ENCODE results near the gene NAA80.
A peak's percentile ranks its signal among the peaks of the same experiment; 100 is the strongest.
"Not testable (repeated sequence)": the region's sequence is repeated elsewhere in the genome, so short reads cannot be mapped to it uniquely, and the experiment has no call there.

NAA80 gene

GRCh38 chr3:50268703-50269451 is 30.3 kb downstream of the NAA80 start, which contains the start of gene SEMA3B:
Gene SEMA3B, plus strand, starts transcription at chr3:50269147. Its CDS starts 94 bp downstream, at chr3:50269241.
- no peak for DNase-seq

GRCh38 chr3:50268276-50268675 is 30.9 kb downstream of the NAA80 start:
- DNase-seq: no peak

DNA sequence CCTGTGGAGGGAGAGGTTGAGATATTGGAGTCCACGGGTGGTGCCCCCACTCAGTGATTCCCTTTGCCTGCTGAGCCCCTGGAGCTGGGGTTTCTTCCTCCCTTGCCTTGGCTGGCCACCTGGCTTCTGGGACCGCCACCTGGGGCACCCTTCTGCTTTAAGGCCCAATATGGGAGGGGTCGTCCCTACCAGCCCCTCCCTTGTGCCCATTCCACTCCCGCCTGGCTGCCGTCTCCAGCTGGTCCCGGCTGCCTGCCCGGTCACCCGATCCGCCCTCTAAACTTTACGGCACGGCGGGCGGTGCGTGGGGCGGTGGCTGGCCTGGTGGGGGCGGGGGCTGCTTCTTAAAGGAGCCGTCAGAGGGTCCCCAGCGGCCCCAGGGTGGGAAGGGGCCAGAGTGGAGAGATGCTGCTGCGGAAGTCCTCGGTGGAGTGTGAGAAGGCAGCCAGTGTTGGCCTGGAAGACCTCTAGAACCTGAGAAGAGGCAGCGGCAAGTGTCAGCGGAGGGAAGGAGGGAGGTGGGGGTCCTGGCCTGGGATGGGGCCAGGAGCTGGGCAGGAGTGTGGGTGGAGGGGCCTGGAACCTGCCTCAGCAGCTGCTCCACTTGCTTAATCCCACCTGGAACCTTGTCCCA is 31.8 kb downstream of the NAA80 start:
- DNase-seq: no peak

DNA sequence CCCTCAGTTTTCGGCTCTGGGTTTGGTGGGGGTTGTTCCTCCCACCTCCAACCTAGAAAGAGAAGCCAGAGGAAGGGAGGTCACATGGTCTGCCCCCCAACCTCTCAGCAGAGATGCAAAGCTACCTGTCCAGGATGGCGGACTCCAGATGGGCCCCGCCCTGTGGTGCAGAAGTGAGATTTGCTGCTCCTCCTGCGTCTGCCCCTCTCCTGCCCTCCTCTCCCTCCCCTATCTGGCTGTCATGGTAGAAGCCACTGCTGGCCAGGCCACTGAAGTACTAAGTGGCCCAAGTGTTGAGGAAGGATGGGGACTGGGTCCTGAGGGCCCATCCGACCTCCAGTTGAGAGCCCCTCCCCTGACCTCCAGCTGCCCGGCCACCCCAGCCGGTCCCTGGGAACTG is 32.4 kb downstream of the NAA80 start:
- no peak for DNase-seq

DNA sequence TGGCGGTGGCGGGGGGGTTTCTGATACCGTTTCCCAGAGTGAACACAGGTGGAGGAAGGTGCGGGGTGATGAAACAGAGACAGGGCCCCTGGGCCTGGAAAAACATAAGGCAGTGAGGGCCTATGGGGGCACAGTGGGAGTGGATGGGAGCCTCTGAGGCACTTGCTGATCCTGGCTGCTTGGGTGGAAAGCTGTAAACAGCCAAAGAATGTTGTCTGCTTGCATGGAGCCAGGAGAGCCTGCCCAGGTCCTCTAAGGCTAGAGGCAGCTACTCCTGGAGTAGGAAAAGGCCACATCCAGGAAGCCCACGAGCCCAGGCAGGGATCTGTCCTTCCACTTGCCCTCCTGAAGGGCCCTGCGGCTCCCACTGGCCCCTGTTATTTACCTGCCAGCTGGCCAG is 33.2 kb downstream of the NAA80 start:
- DNase-seq: no peak

DNA sequence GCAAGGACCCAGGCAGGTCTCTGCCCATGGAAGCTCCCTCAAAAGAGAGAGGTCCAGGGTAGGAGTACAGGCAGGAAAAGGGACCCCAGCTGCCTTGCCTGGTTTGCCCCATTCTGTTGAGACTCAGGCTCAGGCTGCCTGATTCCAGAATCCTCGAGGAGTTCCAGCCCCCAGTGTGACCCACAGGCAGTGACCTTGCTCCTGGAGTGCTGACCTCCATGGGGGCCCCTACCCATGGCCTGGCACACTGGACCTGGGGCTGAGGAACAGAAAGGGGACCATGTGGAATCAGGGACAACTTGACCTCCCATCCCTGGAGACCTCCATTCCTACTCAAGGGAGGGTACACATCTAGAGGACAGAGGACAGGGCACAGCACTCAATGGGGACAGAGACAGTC is 33.6 kb downstream of the NAA80 start:
- no peak for DNase-seq

GRCh38 chr3:50264964-50265485 is 34.2 kb downstream of the NAA80 start:
- no peak for DNase-seq

GRCh38 chr3:50264383-50264963 is 34.7 kb downstream of the NAA80 start:
- peak; percentile 98 for DNase-seq

GRCh38 chr3:50263478-50264382 is 35.5 kb downstream of the NAA80 start:
- DNase-seq: no peak

DNA sequence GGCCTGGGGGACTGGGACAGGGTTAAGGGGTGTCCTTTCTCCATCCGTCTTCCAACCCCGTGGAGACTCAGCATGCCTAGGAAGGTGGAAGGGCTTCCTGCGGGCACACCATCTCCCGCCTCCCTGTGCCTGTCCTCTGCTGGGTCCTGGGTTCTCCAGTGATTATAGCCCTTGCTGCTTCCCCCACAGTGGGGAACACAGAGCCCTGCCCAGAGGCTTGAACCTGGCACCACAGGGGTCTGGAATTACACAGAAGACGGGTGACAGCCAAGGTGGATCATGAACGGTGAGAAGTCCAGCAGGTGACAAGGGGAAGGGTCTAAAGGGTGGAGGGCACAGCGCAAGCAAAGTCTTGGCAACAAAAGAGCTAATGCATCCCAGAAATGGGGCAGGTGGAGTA is 36.4 kb downstream of the NAA80 start:
- no peak for DNase-seq

GRCh38 chr3:50262200-50262599 is 37.0 kb downstream of the NAA80 start:
- DNase-seq: not testable (repeated sequence)

- no peak for DNase-seq
Measured at GRCh38 chr3:50261505-50261904, 37.7 kb downstream of the NAA80 start.

DNA sequence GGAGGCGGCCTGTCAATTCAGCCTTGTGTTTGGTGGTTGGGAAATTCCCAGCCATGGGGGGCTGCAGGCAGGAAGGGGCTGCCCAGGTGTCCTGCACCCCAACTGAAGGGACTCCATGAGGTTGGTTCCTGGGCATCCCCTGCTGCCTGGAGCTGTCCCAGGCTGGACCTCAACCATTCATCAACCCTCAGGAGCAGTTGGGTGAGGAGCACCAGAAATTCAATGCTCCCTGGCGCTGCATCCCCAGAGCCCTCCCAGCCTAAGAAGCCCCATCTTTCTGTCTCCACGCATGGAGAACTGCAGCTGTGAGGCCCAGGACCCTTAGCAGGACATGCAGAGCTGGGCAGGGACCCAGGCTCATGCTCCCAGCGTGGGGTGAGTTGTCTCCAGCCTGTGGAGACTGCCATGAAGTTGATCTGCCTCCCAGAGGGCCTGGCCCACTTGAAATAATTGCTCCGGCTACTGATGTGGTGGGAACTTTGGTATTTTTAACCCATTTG is 38.2 kb downstream of the NAA80 start:
- DNase-seq: peak; percentile 36

DNA sequence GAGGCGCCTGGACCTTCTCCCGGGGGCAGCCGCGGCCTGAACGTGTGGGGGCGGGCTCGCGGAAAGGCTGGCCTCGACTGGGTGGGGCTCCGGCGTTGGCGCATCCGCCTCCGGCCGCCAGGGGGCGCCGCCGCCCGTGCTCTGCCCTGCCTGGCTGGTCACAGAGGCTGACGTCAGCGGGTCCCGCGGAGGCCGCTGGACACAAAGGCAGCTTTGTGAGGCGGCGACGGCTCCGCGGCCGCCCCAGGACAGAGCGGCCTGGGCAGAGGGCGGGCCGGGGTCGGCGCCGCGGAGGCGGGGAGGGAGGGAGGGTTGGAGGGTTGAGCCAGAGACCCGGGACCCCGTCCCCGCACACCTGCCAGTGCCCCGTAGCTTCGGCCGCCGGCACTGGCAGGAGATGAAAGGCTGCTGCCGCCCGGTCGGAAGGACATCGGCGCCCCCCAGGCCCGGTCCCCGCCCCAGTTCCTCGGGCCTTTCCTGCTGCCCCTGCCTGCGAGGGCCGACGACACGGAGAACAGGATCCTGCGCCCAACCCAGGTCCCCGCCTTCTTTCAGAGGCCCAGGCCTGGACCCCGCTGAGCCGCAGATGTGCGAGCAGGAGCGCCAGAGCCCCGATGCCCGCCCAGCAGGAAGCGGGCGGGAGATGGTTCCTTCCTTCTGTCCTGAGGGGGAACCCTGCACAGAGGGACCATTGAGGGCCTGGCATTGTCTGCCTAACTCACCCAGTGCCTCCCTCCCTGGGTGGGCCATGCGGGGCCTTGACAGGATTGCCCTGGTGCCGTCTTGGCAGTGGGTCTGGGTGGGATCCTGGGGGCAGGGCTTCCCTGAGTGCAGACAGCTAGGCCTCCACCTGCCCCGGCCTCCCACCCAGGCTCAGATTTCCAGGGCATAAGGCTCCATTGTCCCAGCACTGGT is 38.9 kb downstream of the NAA80 start:
- DNase-seq: peak; percentile 85

- no peak for DNase-seq
Measured at GRCh38 chr3:50259432-50260026, 39.7 kb downstream of the NAA80 start.

GRCh38 chr3:50258979-50259378 is 40.2 kb downstream of the NAA80 start:
- no peak for DNase-seq

- DNase-seq: no peak
Measured at GRCh38 chr3:50258029-50258680, 41.0 kb downstream of the NAA80 start.

GRCh38 chr3:50256978-50257890 is 42.0 kb downstream of the NAA80 start:
- DNase-seq: no peak

DNA sequence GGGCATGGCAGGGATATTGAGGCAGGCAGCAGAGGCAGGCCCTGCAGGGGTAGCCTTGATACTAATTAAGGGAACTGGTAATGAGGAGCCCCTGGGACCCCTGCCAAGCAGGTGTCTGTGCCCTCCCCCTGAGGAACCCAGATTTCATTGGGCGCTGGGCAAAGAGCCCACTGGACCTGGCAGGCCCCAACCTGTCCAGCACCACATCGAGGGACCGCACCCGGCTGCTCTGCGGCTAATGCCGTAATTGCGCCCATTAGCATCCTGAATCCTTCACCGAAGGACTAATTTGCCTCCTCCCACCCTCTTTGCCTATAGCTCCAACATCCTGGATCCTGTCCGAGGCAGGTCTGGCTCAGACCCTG is 44.0 kb downstream of the NAA80 start:
- no peak for DNase-seq
